ENCODE results near the gene EMB. TPM values are rescaled to one million over a fixed set of nuclear protein-coding genes. Genes with fewer than 3 reads are reported as not detected.
"Not testable (repeated sequence)": the region's sequence is repeated elsewhere in the genome, so short reads cannot be mapped to it uniquely, and the experiment has no call there.

EMB gene
- total and polyA plus RNA-seq, 7 donors: 0.42 to 4.3 (median 2.8) TPM

DNA sequence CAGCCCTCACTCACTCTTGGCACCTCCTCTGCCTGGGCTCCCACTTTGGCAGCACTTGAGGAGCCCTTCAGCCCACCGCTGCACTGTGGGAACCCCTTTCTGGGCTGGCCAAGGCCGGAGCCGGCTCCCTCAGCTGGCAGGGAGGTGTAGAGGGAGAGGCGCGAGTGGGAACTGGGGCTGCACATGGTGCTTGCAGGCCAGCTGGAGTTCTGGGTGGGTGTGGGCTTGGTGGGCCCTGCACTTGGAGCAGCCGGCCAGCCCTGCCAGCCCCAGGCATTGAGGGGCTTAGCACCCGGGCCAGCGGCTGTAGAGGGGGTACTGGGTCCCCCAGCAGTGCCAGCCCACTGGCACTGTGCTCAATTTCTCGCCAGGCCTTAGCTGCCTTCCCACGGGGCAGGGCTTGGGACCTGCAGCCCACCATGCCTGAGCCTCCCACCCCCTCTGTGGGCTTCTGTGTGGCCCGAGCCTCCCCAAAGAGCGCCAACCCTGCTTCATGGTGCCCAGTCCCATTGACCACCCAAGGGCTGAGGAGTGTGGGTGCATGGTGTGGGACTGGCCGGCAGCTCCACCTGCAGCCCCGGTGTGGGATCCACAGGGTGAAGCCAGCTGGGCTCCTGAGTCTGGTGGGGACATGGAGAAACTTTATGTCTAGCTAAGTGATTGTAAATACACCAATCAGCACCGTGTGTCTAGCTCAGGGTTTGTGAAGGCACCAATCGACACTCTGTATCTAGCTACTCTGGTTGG is 71.6 kb downstream of the EMB start:
- H3K4me1 ChIP-seq; H3K4me3 ChIP-seq; ATAC-seq; H3K36me3 ChIP-seq (ENCODE audit: insufficient read depth in 1 of 2, low read depth in 1 of 2); H3K27me3 ChIP-seq (ENCODE audit: insufficient read depth in 3 of 3, low read length in 2 of 3); H3K27ac ChIP-seq; H3K9me3 ChIP-seq; intact Hi-C loops (cut with DNase I); DNase-seq: not testable (repeated sequence)
- WGBS, 3 donors: 81 to 83% (median 83%) methylated on average over 13 to 16 of the region's 16 CpGs

DNA sequence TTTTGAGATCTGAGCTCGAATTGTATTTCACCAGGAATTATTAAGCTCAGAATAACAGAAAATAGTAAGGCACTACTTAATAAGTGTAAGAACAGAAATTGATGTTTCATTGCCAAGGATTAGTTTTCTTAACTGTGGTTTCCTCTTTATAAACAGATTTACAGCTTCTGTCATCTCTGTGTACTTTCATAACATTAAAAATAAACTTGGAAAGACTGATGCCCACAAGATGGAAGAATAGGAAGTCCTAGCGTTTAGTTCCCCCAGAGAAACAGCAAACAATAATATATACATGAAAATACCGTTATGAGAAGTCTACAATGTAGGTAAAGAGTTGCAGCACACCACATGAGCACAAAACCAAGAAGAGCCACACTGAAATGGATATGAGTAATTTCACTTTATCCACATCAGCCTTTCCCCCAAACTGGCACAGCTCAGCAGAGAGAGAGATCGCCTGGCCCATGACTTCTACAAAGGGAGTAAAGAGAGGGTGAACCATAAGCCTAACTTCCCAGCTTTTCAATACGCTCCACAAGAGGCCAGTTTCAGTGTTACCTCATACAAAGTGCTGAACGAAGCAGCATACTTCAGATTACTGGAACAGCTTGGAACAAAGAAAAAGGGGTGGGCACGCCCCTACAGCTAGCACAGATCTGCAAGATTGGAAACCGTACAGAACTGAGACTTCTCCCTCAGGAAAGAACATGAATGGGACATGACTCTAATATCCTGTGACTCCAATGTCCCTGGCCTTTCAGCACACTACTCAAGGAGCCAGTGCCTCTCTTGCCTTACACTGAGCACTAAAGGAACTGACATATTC is 75.4 kb downstream of the EMB start:
- ATAC-seq (peak in 1 of 4 donors; percentile 39), DNase-seq (no peak)
- Histone ChIP-seq H3K9me3 (peaks cover 9% of the 10 kb centered on the region), H3K27me3 (ENCODE audit: insufficient read depth in 3 of 3, low read length in 2 of 3) (no peaks in the 10 kb centered on the region), H3K4me3 (no peak overlapping the region), H3K4me1 (no peaks in the 10 kb centered on the region), H3K36me3 (ENCODE audit: insufficient read depth in 1 of 2, low read depth in 1 of 2) (no peaks in the 10 kb centered on the region), H3K27ac (no peak overlapping the region)
- TF ChIP-seq, protein P1, sequence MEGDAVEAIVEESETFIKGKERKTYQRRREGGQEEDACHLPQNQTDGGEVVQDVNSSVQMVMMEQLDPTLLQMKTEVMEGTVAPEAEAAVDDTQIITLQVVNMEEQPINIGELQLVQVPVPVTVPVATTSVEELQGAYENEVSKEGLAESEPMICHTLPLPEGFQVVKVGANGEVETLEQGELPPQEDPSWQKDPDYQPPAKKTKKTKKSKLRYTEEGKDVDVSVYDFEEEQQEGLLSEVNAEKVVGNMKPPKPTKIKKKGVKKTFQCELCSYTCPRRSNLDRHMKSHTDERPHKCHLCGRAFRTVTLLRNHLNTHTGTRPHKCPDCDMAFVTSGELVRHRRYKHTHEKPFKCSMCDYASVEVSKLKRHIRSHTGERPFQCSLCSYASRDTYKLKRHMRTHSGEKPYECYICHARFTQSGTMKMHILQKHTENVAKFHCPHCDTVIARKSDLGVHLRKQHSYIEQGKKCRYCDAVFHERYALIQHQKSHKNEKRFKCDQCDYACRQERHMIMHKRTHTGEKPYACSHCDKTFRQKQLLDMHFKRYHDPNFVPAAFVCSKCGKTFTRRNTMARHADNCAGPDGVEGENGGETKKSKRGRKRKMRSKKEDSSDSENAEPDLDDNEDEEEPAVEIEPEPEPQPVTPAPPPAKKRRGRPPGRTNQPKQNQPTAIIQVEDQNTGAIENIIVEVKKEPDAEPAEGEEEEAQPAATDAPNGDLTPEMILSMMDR (IDR thresholded peaks at IDR 0.05): no peak
- intact Hi-C loops (cut with DNase I): no loop called here
- 60 to 63% (median 61%) methylated on average over 8 of the region's 8 CpGs for WGBS, 3 donors

DNA sequence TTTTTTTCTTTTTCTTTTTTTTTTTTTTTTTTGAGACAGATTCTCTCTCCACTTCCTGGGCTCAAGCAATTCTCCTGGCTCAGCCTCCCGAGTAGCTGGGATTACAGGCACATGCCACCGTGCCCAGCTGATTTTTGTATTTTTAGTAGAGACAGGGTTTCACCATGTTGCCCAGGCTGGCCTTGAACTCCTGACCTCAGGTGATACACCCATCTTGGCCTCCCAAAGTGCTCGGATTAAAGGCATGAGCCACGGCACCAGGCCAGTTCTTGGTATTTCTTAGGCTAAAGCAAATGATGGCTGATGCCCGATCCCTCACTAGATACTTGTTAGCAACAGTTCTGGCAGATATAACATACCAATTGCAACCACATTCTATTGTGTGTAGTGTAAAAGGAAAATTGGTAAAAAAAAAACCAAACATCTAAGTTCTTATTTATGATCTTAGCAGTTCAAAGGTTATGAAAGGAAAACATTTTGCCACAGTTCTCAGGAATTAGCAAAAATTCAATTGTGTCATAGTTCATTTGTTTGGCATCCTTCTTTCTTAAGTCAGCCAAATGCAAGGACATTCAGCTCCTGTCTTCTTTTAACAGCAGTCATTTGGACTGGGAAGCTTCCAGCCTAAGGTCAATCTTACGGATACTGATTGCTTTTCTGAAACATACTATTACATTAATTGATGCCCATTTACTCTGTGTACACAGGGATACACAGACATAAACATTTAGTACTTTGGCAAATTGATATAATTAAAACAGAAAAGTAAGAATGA is 76.4 kb downstream of the EMB start:
- H3K27ac ChIP-seq; ATAC-seq; H3K4me1 ChIP-seq; H3K36me3 ChIP-seq (ENCODE audit: insufficient read depth in 1 of 2, low read depth in 1 of 2); H3K27me3 ChIP-seq (ENCODE audit: insufficient read depth in 3 of 3, low read length in 2 of 3); DNase-seq; H3K4me3 ChIP-seq; H3K9me3 ChIP-seq; intact Hi-C loops (cut with DNase I): not testable (repeated sequence)
- 60 to 77% (median 61%) methylated on average over 6 of the region's 6 CpGs for WGBS, 3 donors

DNA sequence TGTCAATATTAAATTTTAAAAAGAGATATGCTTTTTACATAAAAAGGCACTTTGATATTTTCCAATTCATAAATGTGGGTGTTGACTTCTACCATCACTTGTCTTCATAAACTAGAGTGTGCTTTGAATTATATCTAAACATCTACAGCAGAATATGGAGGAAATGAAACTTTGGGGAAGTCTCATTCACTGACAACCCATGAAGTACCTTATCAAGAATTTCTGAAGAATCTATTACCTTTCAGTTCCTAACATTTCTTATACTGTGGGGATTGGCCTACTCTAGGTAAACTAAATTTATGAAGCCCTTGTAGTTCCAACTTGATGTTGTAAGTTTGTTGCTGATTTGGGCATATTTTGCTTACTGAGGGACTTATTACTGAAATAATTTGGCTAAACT is 81.9 kb downstream of the EMB start:
- no peak for DNase-seq
- Histone ChIP-seq H3K27ac (no peak overlapping the region), H3K9me3 (no peaks in the 10 kb centered on the region), H3K4me1 (no peaks in the 10 kb centered on the region), H3K4me3 (no peak overlapping the region), H3K27me3 (ENCODE audit: insufficient read depth in 3 of 3, low read length in 2 of 3) (no peaks in the 10 kb centered on the region), H3K36me3 (ENCODE audit: insufficient read depth in 1 of 2, low read depth in 1 of 2) (no peaks in the 10 kb centered on the region)
- TF ChIP-seq, protein P1 (IDR thresholded peaks at IDR 0.05): no peak
- intact Hi-C loops (cut with DNase I): no loop called here
- no peak for ATAC-seq

DNA sequence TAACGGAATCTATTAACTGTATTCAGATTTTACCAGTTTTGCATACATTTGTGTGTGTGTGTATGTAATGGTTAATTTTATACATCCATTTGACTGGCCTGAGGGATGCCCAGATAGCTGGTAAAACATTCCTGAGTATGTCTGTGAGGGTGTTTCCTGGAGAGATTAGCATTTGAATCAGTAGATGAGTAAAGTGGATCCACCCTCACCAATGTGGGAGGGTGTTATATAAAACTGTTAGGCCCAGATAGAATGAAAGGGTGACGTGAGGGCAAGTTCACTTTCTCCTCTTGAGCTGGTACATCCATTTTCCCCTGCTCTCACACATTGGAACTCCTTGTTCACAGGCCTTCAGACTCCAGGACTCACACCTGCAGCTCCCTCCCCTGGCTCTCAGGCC is 88.7 kb downstream of the EMB start:
- Histone ChIP-seq H3K9me3 (no peaks in the 10 kb centered on the region), H3K4me3 (no peak overlapping the region), H3K27ac (no peak overlapping the region), H3K27me3 (ENCODE audit: insufficient read depth in 3 of 3, low read length in 2 of 3) (no peaks in the 10 kb centered on the region), H3K36me3 (ENCODE audit: insufficient read depth in 1 of 2, low read depth in 1 of 2) (no peaks in the 10 kb centered on the region), H3K4me1 (no peaks in the 10 kb centered on the region)
- WGBS, 3 donors: 60 to 68% (median 60%) methylated on average over 2 of the region's 2 CpGs
- TF ChIP-seq, protein P1 (IDR thresholded peaks at IDR 0.05): no peak
- DNase-seq: no peak
- ATAC-seq: no peak
- intact Hi-C loops (cut with DNase I): no loop called here

Other genes starting within 250 kb of the EMB start
- 1 to 10 TPM; 1.5 to 4.7 (median 2.4) TPM for gene PARP8, start 225.3 kb upstream of the EMB start, total RNA-seq
- gene PARP8, start 225.3 kb upstream of the EMB start, polyA plus RNA-seq: under 1 TPM; 0.52 to 0.61 (median 0.55) TPM

Measured in psoas muscle (tissue), 8 donors.